ENCODE data around the gene SZRD1. TPM values are rescaled to one million over a fixed set of nuclear protein-coding genes. Genes with fewer than 3 reads are reported as not detected.

The SZRD1 gene
- total and polyA plus RNA-seq, 2 donors (not counting 1 experiment from before 2014, with no cell fraction given): 92.4 to 110 TPM

DNA sequence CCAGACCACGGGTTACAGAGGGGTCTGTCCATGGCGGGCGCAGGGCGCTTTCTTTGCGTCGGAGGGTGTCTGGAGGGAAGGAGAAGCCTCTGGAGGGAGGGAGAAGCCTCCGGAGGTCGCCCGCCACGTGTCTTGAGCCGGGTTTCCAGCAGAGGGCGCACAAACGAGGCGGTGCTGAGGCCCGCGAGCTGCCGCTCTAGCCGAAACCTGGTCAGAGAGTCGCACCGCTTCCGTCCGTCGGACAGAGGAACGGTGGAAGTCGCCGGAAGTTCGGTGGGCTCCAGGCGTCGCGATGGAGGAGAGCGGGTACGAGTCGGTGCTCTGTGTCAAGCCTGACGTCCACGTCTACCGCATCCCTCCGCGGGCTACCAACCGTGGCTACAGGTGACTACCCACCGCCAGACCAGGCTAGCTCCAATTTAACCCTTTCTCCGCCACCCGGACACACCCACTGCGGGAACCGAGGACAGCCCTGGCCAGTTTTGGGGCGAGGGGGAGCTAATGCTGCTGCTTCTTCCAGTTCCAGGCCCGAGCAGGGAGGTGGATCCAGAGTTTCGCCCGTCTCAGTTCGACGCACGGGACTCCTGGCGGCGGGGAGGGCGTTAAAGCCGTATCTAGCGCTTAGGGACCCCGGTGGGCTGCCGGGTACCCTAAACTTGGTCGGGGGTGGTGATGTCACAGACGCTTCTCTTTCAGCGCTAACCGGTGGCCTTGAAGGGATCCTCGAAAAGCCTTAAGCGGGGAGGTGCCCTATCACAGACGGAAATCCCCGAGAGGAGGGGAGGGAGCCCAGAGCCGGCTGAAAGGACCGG lies 73.6 kb downstream of the SZRD1 start, which contains the start of gene NECAP2:
NECAP2 (plus strand) TSS at position 255 of the 812 bp plus-strand sequence; CDS start at position 293, 38 bp downstream.
- H3K9ac ChIP-seq (ENCODE audit: low read length): peak within 1 kb of the TSS; percentile 95
- intact Hi-C loops (cut with micrococcal nuclease): loop anchor here (1.0 to 10.0 kb wide), 7 partner anchors 19 to 916 kb away; partner anchors contain the start of genes CASP9, CPLANE2, DNAJC16 and FBXO42
- H3K27me3 ChIP-seq (replicated peaks in 1 of 4; ENCODE audit: control extremely low read depth in 1 of 4, control insufficient read depth in 3 of 4, insufficient read depth in 4 of 4, low read length in 3 of 4): no peaks in the 10 kb centered on the region
- peak within 1 kb of the TSS; percentile 97 to 98 for H3K27ac ChIP-seq (ENCODE audit: low read length in 2 of 2)
- H3K4me1 ChIP-seq (ENCODE audit: control insufficient read depth in 2 of 2, insufficient read depth in 2 of 2, low read length in 2 of 2): peaks cover 16 to 29% of the 10 kb centered on the region in 2 donors
- peaks cover 40% of the 10 kb centered on the region for H4K20me1 ChIP-seq (ENCODE audit: control insufficient read depth, insufficient read depth, low read length, poor library complexity, severe bottlenecking)
- DNase-seq (peak; percentile 94), ATAC-seq (ENCODE audit: low read depth) (peak; percentile 89)
- Mint-ChIP-seq H3K27me3 (no peaks in the 10 kb centered on the region), H3K4me3 (peak within 1 kb of the TSS; percentile 93), H3K27ac (peak within 1 kb of the TSS; percentile 91), H3K4me1 (peaks cover 28% of the 10 kb centered on the region), H3K9me3 (ENCODE audit: insufficient read depth) (no peaks in the 10 kb centered on the region)
- peak within 1 kb of the TSS; percentile 96 for H3K4me2 ChIP-seq (replicated peaks; ENCODE audit: low read depth, low read length, poor library complexity, severe bottlenecking)
- TF ChIP-seq, protein P1, sequence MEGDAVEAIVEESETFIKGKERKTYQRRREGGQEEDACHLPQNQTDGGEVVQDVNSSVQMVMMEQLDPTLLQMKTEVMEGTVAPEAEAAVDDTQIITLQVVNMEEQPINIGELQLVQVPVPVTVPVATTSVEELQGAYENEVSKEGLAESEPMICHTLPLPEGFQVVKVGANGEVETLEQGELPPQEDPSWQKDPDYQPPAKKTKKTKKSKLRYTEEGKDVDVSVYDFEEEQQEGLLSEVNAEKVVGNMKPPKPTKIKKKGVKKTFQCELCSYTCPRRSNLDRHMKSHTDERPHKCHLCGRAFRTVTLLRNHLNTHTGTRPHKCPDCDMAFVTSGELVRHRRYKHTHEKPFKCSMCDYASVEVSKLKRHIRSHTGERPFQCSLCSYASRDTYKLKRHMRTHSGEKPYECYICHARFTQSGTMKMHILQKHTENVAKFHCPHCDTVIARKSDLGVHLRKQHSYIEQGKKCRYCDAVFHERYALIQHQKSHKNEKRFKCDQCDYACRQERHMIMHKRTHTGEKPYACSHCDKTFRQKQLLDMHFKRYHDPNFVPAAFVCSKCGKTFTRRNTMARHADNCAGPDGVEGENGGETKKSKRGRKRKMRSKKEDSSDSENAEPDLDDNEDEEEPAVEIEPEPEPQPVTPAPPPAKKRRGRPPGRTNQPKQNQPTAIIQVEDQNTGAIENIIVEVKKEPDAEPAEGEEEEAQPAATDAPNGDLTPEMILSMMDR (IDR thresholded peaks at IDR 0.05): peak; percentile 92
- no peak for TF ChIP-seq EZH2 (IDR thresholded peaks at IDR 0.05; ENCODE audit: borderline replicate concordance, insufficient read depth, low read depth, low read length, poor library complexity, severe bottlenecking)
- H2AFZ ChIP-seq (ENCODE audit: insufficient read depth, low read depth, low read length, poor library complexity, severe bottlenecking): peak within 1 kb of the TSS; percentile 70
- peaks cover 52% of the 10 kb centered on the region for H3K79me2 ChIP-seq (ENCODE audit: control insufficient read depth, insufficient read depth, low read length)
- peaks cover 0 to 29% of the 10 kb centered on the region in 2 experiments for H3K36me3 ChIP-seq (replicated peaks in 1 of 2; ENCODE audit: control extremely low read depth in 1 of 2, control insufficient read depth in 1 of 2, extremely low read depth in 1 of 2, insufficient read depth in 2 of 2, low read length in 1 of 2)
- H3K9me3 ChIP-seq (ENCODE audit: control extremely low read depth in 1 of 3, control insufficient read depth in 2 of 3, insufficient read depth in 1 of 3, low read length in 2 of 3): peaks cover 0 to 3% (median 0%) of the 10 kb centered on the region in 3 donors
- WGBS (ENCODE audit: insufficient coverage): under 1% methylated on average over 66 of the region's 68 CpGs
- ChIA-PET CTCF (interaction anchor here (0.6 to 2.6 kb wide), 19 partner anchors 9 to 558 kb away, joined by 3 to 17 read pairs (median 4); partner anchors contain the start of genes FBXO42 and NBPF1), POLR2A (interaction anchor here (0.6 to 2.4 kb wide), 9 partner anchors 10 to 511 kb away, joined by 3 to 10 read pairs (median 4); partner anchors contain the start of genes RNU1-1 and SZRD1)
- peak within 1 kb of the TSS; percentile 34 to 100 (median 95) for H3K4me3 ChIP-seq (ENCODE audit: control extremely low read depth in 1 of 5, extremely low read depth in 1 of 5, insufficient read depth in 1 of 5, low read depth in 2 of 5, low read length in 4 of 5)

Measured in B cell (primary cell).